ENCODE measurements around the gene GNB5. TPM values are rescaled to one million over a fixed set of nuclear protein-coding genes. Genes with fewer than 3 reads are reported as not detected.

GNB5 gene
- total RNA-seq, 4 donors from 2014 or later = 12.2 to 24.0 (median 17.2) TPM

DNA sequence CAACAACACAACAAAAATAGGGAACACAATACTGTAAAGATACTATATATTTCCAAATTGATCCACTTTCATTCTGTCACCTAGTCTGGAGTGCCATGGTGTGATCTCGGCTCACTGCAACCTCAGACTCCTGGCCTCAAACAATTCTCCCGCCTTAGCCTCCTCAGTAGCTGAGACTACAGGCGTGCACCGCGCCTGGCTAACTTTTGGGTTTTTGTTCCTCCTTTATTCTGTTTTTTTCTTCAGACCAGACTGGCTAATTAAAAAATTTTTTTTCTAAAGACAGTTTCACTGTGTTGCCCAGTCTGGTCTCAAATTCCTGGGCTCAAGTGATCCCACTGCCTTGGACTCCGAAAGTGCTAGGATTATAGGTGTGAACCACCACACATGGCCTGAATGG, 84.0 kb downstream of the GNB5 start:
- TF ChIP-seq CTCF (IDR thresholded peaks at IDR 0.05; ENCODE audit: low read depth) = no peak

GRCh38 chr15:52106641-52107040, 84.6 kb downstream of the GNB5 start:
- no peak for TF ChIP-seq CTCF (IDR thresholded peaks at IDR 0.05; ENCODE audit: low read depth)

GRCh38 chr15:52105846-52106245, 85.3 kb downstream of the GNB5 start:
- TF ChIP-seq CTCF (IDR thresholded peaks at IDR 0.05; ENCODE audit: low read depth) = no peak

GRCh38 chr15:52104532-52105004, 86.6 kb downstream of the GNB5 start:
- TF ChIP-seq CTCF (IDR thresholded peaks at IDR 0.05; ENCODE audit: low read depth) = no peak

GRCh38 chr15:52103217-52104207, 87.7 kb downstream of the GNB5 start:
- no peak for TF ChIP-seq CTCF (IDR thresholded peaks at IDR 0.05; ENCODE audit: low read depth)

GRCh38 chr15:52102463-52102862, 88.7 kb downstream of the GNB5 start:
- TF ChIP-seq CTCF (IDR thresholded peaks at IDR 0.05; ENCODE audit: low read depth) = no peak

DNA sequence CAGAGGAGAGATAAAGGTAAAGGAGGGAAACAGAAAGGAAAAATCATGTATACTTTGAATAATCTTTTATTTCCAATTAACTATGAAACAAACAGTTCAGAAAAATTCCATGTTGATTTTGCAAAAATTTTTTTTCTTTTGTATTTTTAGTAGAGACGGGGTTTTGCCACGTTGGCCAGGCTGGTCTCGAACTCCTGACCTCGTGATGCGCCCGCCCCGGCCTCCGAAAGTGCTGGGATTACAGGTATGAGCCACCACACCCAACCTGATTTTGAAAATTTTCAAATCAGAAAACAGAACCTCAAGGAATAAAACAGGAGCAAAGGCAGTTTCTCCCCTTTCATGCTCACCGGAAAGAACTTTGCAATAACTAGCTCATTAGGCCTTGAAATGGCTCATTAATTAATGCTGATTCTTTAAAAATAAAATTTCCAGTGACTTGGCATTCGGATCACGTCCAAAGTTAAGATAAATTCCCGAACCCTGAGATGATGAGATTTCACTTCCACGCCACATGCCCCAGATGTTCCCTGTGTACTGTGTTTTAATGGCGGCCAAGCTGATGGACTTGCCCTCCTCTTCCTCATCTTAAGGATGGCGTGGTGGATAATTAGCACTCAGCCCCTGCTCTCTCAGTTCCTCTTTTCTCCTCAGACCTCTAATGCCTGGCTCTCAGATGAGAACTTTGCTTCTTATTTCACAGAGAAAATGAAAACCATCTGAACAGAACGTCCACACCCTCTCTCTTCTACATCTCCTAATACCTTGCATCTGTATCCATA, 89.5 kb downstream of the GNB5 start:
- TF ChIP-seq CTCF (IDR thresholded peaks at IDR 0.05; ENCODE audit: low read depth) = no peak

All from subcutaneous adipose tissue (tissue), 4 donors.